SU-DHL-6 (cell line): ENCODE results near the gene DCDC2C.
"Not testable (repeated sequence)": the region's sequence is repeated elsewhere in the genome, so short reads cannot be mapped to it uniquely, and the experiment has no call there.

ENCODE experiments used
- CTCF ChIP-seq: fragments of 200-600 bp; sonication (generic); IDR thresholded peaks from one replicate; pipeline ENCODE4 v1.5.1; 2017; ENCODE audit warnings: antibody characterized with exemption, mild to moderate bottlenecking, low read length, moderate library complexity; ENCODE audit not compliant: insufficient read depth, poor library complexity, severe bottlenecking
- EZH2phosphoT487 ChIP-seq: fragments of 200-600 bp; sonication (generic), shearing (Covaris generic); conservative IDR thresholded peaks from 2 replicates; pipeline ENCODE4 v1.6.1; 2018; ENCODE audit warnings: mild to moderate bottlenecking, antibody characterized with exemption, low read length, moderate library complexity, mixed read lengths

- TF ChIP-seq CTCF, EZH2phosphoT487: not testable (repeated sequence)
These were observed 42.7 kb upstream of the DCDC2C start for GRCh38 chr2:3660640-3661039.
